Tracheal epithelial cell (primary cell): ENCODE results near the gene GPAM. TPM values are rescaled to one million over a fixed set of nuclear protein-coding genes. Genes with fewer than 3 reads are reported as not detected.

ENCODE experiments used
- total RNA-seq: library from RNA; depleted of rRNA; stranded (reverse); fragments of >200 nt; gene quantifications from 2 replicates; pipeline ENCODE4 v1.2.1, GENCODE V29; 2014

GPAM gene
- 6.0 and 9.0 TPM in 2 replicates for total RNA-seq

DNA sequence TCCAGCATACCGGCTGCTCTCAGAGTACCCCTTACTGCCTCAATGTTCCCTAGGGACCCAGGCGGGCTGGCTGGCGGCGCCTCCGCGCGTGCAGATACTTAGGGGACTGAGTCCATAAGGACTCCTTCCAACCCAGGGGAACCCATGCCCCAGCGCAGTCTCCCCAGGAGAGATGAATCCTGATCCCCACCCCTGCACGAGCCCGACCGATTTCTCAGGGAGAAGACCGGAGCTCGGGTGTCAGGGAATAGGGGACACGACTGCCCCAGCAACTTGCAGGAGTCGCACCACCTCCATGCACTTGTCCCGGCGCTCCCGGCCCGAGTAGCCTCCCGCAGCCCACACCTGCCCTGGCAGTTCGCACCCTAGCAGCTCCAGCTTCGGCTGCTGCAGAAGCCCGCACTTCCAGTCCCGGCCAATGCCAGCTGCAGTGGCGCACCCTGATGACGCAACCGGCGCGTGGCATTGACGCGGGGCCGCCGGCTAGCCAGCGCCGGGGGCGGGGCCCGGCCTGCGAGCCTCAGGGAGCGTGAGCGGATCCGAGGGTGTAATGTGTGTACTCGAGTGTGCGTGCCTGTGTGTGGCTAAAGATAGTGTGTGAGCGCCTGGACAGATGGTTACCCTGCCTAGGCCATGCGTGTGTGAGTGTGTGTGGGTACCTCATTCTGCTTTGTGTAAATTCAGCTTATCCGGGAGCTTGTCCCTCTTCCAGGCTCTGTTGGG, at the start of gene GPAM:
TSS of gene GPAM (minus strand) at position 437 of the 723 bp plus-strand sequence. CDS start 1,981 bp downstream, outside the sequence.

Other genes starting within 250 kb of the GPAM start
- gene TECTB, start 99.6 kb upstream of the GPAM start, total RNA-seq: not detected in 2 replicates
- under 0.01 and 2.7 TPM in 2 replicates for gene ACSL5, start 190.4 kb upstream of the GPAM start, total RNA-seq